ENCODE measurements around the gene FTHL17.

FTHL17 gene

GRCh38 chrX:31038575-31039326 lies 33.1 kb downstream of the FTHL17 start:
- DNase-seq (ENCODE audit: low spot score), result peak; percentile 51

- peak; percentile 42 for DNase-seq (ENCODE audit: low spot score)
Measured at GRCh38 chrX:31036895-31037294, 34.9 kb downstream of the FTHL17 start.

GRCh38 chrX:31027351-31027750 lies 44.5 kb downstream of the FTHL17 start:
- no peak for DNase-seq (ENCODE audit: low spot score)

- no peak for DNase-seq (ENCODE audit: low spot score)
Measured at GRCh38 chrX:31024866-31025265, 47.0 kb downstream of the FTHL17 start.

- no peak for DNase-seq (ENCODE audit: low spot score)
Measured at GRCh38 chrX:31021537-31021936, 50.3 kb downstream of the FTHL17 start.

Data from NAMALWA (cell line).